HG02885 (cell line): ENCODE measurements around the gene TRMU.
"Not testable (repeated sequence)": the region's sequence is repeated elsewhere in the genome, so short reads cannot be mapped to it uniquely, and the experiment has no call there.

Source experiments
- ATAC-seq: cut with Tn5 transposase; IDR thresholded peaks from one replicate; pipeline ENCODE4 v1.9.1; 2021; ENCODE audit warnings: mild to moderate bottlenecking; ENCODE audit not compliant: unreplicated experiment, poor library complexity

The TRMU gene

DNA sequence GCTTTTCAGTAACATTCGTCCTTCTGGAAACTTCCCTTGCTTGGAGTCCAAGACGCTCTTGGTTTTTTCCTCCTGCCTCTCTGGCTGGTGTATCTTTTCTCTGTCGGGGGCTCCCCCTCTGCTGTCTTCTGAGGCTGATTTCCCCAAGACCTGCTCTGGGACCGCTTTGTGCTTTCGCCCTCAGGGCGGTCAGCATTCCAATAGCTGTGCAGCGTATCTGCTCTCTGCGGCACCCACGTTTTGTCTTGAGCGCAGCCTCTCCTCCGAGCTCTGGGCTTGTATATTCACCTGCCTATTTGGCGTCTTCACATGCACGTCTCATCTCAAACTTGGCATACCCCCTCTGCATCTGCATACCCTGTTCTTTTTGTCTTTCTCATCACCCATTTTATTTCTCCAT is 36.4 kb upstream of the TRMU start:
- no peak for ATAC-seq

GRCh38 chr22:46300491-46300890 is 35.0 kb upstream of the TRMU start:
- no peak for ATAC-seq

DNA sequence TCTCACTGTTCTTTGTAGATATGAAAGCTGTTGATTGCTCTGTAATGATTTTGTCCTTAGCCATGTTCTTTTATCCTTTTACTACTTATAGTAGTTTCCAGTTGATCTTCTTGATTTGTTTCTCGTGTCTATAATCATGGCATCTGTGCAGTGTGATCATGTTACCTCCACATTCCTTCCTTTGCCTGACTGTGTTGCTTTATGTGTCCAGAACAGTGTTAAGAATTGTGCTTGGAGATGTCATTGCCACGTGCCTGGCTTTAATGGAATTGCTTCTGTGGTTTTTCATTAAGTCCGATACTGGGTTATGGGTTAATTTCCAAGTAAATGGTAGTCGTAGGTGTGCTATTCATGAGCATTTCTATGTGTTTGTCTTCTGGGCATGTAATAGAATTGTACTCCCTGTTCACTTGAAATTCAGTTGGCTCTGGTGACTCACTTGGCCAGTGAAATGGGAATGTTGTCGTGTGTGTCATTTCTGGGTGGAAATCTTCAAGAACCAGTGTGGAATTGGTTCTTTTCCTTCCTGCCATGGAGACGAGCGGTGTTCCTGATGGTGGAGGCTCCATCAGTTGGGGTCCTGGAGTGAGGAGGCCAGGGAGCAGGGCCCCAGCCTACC is 32.1 kb upstream of the TRMU start:
- no peak for ATAC-seq

GRCh38 chr22:46308283-46308988 is 27.1 kb upstream of the TRMU start:
- ATAC-seq = no peak

GRCh38 chr22:46309526-46310085 is 25.9 kb upstream of the TRMU start:
- no peak for ATAC-seq

GRCh38 chr22:46312056-46312455 is 23.5 kb upstream of the TRMU start:
- no peak for ATAC-seq

DNA sequence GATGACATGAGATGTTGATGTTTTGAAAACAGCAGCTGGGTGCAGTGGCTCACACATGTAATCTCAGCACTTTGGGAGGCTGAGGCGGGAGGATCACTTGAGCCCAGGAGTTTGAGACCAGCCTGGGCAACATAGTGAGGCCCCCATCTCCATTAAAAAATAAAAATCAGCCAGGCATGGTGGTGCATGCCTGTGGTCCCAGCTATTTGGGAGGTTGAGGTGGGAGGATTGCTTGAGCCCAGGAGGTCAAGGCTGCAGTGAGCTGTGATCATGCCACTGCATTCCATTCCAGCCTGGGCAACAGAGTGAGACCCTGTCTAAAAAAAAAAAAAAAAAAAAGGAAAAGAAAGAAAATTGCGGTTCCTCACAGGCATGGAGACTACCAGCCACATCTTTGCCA is 22.7 kb upstream of the TRMU start:
- not testable (repeated sequence) for ATAC-seq

DNA sequence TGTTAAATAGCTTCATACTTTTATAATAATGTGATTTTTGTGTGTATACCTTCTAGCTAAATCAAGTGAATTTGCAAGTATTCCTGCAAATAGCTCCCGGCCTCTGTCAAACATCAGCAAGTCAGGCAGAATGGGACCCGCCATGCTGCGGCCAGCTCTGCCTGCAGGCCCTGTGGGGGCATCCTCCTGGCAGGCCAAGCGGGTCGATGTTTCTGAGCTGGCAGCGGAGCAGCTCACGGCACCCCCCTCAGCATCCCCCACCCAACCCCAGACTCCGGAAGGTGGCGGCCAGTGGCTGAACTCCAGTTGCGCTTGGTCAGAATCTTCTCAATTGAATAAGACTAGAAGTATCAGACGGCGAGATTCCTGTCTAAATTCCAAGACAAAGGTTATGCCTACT is 19.5 kb upstream of the TRMU start:
- no peak for ATAC-seq

GRCh38 chr22:46317646-46318045 is 17.9 kb upstream of the TRMU start:
- no peak for ATAC-seq

DNA sequence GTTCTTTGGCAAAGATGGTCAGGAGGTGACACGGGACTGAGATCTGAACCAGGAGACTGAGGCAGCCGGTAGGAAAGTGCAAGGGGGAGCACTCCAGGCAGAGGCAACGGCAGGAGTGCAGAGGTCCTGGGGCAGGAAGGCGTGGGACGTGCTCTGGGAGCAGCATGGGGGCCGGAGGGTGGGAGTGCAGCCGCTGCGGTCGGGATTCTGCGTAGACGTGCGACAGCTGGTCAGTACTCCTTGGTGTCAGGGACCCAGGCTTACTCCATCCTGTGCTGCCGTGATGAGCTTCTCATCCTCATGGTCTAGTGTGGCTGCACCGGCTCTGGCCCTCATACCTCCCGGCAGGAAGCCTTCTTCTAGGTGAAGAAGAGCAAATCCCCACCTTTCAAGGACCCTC is 16.9 kb upstream of the TRMU start:
- ATAC-seq = no peak

DNA sequence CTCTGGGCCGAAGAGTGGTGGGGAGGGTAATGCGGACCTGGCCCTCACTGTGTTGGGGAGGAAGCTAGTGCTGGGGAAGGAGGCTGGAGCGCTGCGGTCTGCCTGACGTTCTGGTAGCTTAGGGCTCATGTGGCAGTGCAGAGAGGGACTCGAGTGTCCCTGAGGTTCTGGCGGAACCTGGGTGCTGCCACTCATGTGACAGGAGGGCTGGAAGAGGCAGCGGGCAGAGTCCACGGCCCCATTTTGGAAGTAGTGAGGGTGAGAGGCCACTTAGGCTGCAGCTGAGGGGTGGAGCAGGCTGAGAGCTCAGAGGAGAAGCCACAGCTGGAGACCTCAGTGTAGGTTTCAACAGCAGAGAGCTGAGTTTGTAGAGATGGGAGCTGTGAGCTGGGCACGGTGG is 16.2 kb upstream of the TRMU start:
- ATAC-seq = no peak

GRCh38 chr22:46320166-46320710 is 15.3 kb upstream of the TRMU start:
- no peak for ATAC-seq

- ATAC-seq = no peak
Measured at GRCh38 chr22:46320716-46321386, 14.7 kb upstream of the TRMU start.

DNA sequence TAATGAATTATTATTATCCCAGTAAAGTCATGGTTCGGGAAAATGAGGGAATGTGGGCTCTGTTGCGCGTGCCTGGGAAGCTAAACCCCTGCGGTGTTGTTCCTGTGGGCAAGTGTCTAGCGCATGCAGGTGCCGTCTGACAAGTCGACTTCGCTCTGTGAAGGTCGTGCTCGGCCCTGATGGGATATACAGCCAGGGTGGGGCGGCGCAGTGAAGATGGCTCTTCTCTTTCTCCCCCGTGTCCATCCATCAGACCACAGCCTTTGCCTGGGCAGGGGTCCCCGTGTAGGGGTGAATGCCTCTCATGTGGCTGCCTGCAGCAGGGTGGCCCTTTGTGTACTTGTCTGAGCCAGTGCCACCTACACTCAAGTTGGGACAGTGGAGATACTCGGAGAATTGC is 12.8 kb upstream of the TRMU start:
- no peak for ATAC-seq

DNA sequence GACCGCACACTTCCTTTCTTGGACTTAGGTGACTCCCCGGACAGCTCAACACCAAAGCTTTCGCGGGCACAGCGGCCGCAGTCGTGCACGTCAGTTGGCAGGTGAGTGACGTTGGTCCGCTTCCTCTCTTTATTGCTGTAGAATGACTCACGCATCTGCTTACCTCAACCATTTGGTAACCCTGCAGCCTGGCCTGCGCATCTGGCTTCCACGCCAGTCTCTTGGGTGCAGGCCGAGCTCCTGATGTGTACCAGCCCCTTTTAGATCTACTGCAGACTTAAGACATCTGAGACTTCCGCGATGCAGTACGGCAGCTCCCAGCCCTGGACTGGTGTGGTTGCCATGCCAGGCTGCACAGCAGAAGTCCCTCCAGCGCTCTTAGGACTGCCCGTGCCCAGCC is 12.4 kb upstream of the TRMU start:
- no peak for ATAC-seq

GRCh38 chr22:46326066-46326680 is 9.3 kb upstream of the TRMU start:
- ATAC-seq = no peak

GRCh38 chr22:46327691-46328465 is 7.6 kb upstream of the TRMU start:
- ATAC-seq = no peak

DNA sequence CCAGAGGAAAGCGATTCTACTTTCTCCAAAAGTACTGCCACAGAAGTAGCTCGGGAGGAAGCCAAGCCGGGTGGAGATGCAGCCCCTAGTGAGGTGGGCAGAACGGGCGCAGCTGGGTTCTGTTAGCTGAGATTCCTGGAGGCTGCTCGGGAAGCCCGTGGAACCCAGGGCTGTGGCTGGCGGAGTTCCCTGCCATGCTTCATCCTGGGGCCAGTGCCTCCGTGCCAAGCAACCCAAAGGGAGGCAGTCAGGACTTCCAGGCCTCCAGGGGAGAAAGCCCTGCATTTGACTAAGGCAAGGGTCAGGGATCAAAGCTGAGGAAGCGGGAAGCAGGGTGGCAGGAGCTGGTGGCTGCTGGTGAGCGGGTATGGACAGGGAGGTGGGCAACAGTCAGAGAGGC is 6.7 kb upstream of the TRMU start:
- no peak for ATAC-seq

DNA sequence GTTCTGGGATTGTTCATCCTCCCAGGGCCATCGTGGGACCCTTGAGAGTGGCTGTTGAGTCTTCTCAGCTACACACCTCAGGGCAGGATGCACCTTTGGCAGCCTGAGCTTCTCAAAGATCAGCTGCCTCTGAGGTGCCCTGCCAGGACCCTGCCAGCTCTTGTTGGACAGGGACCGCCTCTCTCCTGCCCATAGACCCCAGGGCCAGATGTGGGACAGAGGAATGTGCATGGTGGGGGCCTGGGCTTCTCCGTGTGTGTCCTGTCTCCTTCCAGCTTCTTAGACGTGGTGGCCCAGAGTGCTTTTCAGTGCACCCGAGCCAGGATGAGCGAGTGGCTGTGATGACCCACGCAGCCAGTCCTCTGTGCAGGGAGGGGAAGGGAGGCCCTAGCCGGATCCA is 5.9 kb upstream of the TRMU start:
- ATAC-seq = no peak

DNA sequence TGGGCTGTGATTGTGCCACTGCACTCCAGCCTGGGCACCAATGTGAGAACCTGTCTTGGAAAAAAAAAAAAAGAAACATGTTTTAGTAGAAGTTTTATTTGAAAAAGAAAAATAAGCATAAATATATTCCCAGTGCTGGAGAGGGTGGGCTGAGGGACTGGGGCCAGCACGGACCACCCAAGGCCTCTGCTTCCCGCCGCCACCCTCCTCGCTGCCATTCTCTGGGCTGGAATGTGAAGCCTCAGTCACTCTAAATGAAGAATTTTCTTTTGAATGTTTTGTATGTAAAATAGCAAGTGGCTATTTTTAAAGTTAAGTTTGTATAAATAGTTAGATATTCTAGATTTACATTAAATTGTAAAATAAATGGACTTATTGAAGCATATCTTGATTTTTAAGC is 5.1 kb upstream of the TRMU start:
- no peak for ATAC-seq
